K562 (cell line): Measurements from ENCODE around the gene ALDH7A1. TPM values are rescaled to one million over a fixed set of nuclear protein-coding genes. Genes with fewer than 3 reads are reported as not detected.
A peak's percentile ranks its signal among the peaks of the same experiment; 100 is the strongest.

ENCODE experiments used
- CUX1 ChIP-seq: fragments of 200-800 bp; sonication (Bioruptor generic); IDR thresholded peaks from 2 replicates; pipeline ENCODE4 v1.6.1; 2016; ENCODE audit warnings: missing genetic modification characterization, missing compliant biosample characterization
- E2F4 ChIP-seq: sonication (generic); formaldehyde crosslinking; IDR thresholded peaks from 2 replicates; pipeline ENCODE4 v1.8.0; 2022; ENCODE audit warnings: mild to moderate bottlenecking, low read depth, missing genetic modification reagents
- ETV5 ChIP-seq: sonication (generic); formaldehyde crosslinking; IDR thresholded peaks from 2 replicates; pipeline ENCODE4 v1.4.0; 2020; ENCODE audit warnings: low read depth, mild to moderate bottlenecking, missing genetic modification reagents
- GTF2A2 ChIP-seq: IDR thresholded peaks from 2 replicates; pipeline ENCODE4 v1.6.1; 2016; ENCODE audit warnings: mild to moderate bottlenecking, missing genetic modification characterization, missing compliant biosample characterization
- HSF4 ChIP-seq: fragments of 250-450 bp; sonication (Bioruptor Pico); IDR thresholded peaks from 2 replicates; pipeline ENCODE4 v2.1.2; 2022; ENCODE audit warnings: mild to moderate bottlenecking, moderate library complexity, borderline replicate concordance
- KAT2B ChIP-seq: IDR thresholded peaks from one replicate; pipeline ENCODE4 v1.6.1; 2012; ENCODE audit warnings: low read depth, mild to moderate bottlenecking, control low read depth, inconsistent platforms, low read length, moderate library complexity
- NR2F6 ChIP-seq: fragments of 450-650 bp; formaldehyde crosslinking; IDR thresholded peaks from 2 replicates; pipeline ENCODE4 v1.4.0; 2020; ENCODE audit warnings: mild to moderate bottlenecking
- PHF20 ChIP-seq: fragments of 450-650 bp; IDR thresholded peaks from 2 replicates; pipeline ENCODE4 v1.6.1; 2018; ENCODE audit not compliant: partially characterized antibody
- RUNX1 ChIP-seq: sonication (generic); IDR thresholded peaks from 2 replicates; pipeline ENCODE4 v1.6.1; 2016; ENCODE audit warnings: antibody characterized with exemption, low read depth
- SRSF9 ChIP-seq: fragments of 200-400 bp; formaldehyde crosslinking; IDR thresholded peaks from 2 replicates; pipeline ENCODE4 v1.6.1; 2017; ENCODE audit warnings: low read depth, low read length, borderline replicate concordance
- STAT6 ChIP-seq: sonication (generic); formaldehyde crosslinking; IDR thresholded peaks from 2 replicates; pipeline ENCODE4 v1.8.1; 2023; ENCODE audit warnings: mild to moderate bottlenecking, missing genetic modification reagents
- TAL1 ChIP-seq: fragments of 450-650 bp; IDR thresholded peaks from 2 replicates; pipeline ENCODE4 v1.6.1; 2016; ENCODE audit warnings: mild to moderate bottlenecking
- ZMIZ1 ChIP-seq, 2 experiments: fragments of 150-350 bp in 1 of 2; IDR thresholded peaks; 2 replicates each; pipeline ENCODE4 v1.6.1; 2012 to 2016; ENCODE audit warnings: low read depth in 2 of 2, low read length in 2 of 2, mild to moderate bottlenecking in 1 of 2, moderate library complexity in 1 of 2
- polyA plus RNA-seq, 8 experiments: library from polyadenylated mRNA; depleted of rRNA in 4 of 8; stranded (reverse) in 5 of 8; unstranded in 3 of 8; fragments of >200 nt; fragmentation: Nextera tagmentation in 2 of 8; fragmentation: Illumina TruSeq in 1 of 8; extraction: Ambion mirVana in 2 of 8; extraction: Trizol in 1 of 8; gene quantifications; 2 replicates each; pipeline versions ENCODE4 v1.2.1 to v1.2.3, GENCODE V29; 2011 to 2014; ENCODE audit warnings: inconsistent platforms in 1 of 8, missing spikeins in 1 of 8
- total RNA-seq, 7 experiments: library from RNA; depleted of rRNA in 6 of 7; stranded (reverse); fragments of >200 nt in 6 of 7; fragmentation: Illumina TruSeq in 2 of 7; extraction: Trizol in 2 of 7; gene quantifications; 2 replicates each; pipeline versions ENCODE4 v1.2.1 to v1.2.3, GENCODE V29; 2011 to 2021; ENCODE audit warnings: low replicate concordance in 1 of 7

The ALDH7A1 gene
- total and polyA plus RNA-seq, 9 of the 15 experiments (the other 6 are each of a cell fraction or from before 2014, with no cell fraction given): 0.04 to 0.49 TPM; not detected in 7

GRCh38 chr5:126531543-126532120, 63.4 kb downstream of the ALDH7A1 start (continued):
- TF ChIP-seq RUNX1 (no peak), E2F4 (CRISPR knock-in tag) (no peak), KAT2B (no peak), GTF2A2 (tag) (no peak), CUX1 (CRISPR knock-in tag) (no peak), PHF20 (no peak), SRSF9 (no peak), STAT6 (CRISPR knock-in tag) (no peak), TAL1 (peak; percentile 83), HSF4 (no peak), ZMIZ1 (IDR thresholded peaks at IDR 0.05; ENCODE audit: low read depth in 2 of 2, low read length in 2 of 2) (peak in 1 of 2 experiments; percentile 60; a peak in 1 of 4 replicates), NR2F6 (CRISPR knock-in tag) (no peak), ETV5 (peak; percentile 74; the same call in 1 of the 2 replicates)
